Lower leg skin (tissue), 3 donors: ENCODE measurements around the gene CUL5.

Experiments used
- POLR2A ChIP-seq, 2 donors: fragments of 450-650 bp; IDR thresholded peaks; one replicate each; pipeline ENCODE4 v1.6.1; 2016 to 2017; ENCODE audit warnings: antibody characterized with exemption in 2 of 2, mild to moderate bottlenecking in 1 of 2, moderate library complexity in 1 of 2
- TF ChIP-seq, protein P1 (sequence below), 3 donors: fragments of 450-650 bp; IDR thresholded peaks; one replicate each; pipeline ENCODE4 v1.5.1; 2016; ENCODE audit warnings: antibody characterized with exemption in 3 of 3, mild to moderate bottlenecking in 3 of 3, moderate library complexity in 2 of 3

DNA sequence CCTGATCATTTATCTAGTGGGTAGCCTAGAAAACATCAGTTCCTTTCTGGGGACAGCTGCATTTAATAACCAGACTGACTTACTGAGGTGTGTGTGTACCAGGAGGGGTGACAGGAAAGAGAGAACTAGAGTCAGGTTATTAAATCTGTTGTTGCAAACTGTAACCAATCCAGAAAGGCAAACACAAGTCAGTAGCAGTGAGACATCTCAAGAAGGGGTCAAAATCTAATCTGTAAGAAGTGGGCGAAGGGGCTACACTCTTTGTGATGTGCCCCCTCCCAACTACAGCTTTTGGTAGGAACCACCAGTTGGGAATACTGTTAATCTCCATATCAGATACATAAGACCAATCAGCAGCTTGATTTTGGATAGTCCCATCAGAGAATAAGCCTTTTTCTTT, 26.3 kb downstream of the CUL5 start:
- TF ChIP-seq, protein P1, sequence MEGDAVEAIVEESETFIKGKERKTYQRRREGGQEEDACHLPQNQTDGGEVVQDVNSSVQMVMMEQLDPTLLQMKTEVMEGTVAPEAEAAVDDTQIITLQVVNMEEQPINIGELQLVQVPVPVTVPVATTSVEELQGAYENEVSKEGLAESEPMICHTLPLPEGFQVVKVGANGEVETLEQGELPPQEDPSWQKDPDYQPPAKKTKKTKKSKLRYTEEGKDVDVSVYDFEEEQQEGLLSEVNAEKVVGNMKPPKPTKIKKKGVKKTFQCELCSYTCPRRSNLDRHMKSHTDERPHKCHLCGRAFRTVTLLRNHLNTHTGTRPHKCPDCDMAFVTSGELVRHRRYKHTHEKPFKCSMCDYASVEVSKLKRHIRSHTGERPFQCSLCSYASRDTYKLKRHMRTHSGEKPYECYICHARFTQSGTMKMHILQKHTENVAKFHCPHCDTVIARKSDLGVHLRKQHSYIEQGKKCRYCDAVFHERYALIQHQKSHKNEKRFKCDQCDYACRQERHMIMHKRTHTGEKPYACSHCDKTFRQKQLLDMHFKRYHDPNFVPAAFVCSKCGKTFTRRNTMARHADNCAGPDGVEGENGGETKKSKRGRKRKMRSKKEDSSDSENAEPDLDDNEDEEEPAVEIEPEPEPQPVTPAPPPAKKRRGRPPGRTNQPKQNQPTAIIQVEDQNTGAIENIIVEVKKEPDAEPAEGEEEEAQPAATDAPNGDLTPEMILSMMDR (IDR thresholded peaks at IDR 0.05): no peak
- TF ChIP-seq POLR2A (IDR thresholded peaks at IDR 0.05): no peak
